Activated T-helper 1 cell treated with anti-CD3 and anti-CD28 coated beads, Interleukin-12 subunit alpha, Interleukin-12 subunit beta, Interleukin-2, Interleukin-4 antibody, amounts not matched to agents 30 ng/mL and 10 ng/mL and 1 ng/mL, durations not matched to agents 14 hours and 24 hours and 36 hours (primary cell): ENCODE measurements around the gene EPHA1. TPM values are rescaled to one million over a fixed set of nuclear protein-coding genes. Genes with fewer than 3 reads are reported as not detected.
A peak's percentile ranks its signal among the peaks of the same experiment; 100 is the strongest.

Experiments
- DNase-seq: peaks from one replicate; pipeline ENCODE4 v3.0.0; 2021; ENCODE audit warnings: low spot score
- H3K27ac Mint-ChIP-seq: one replicate; pipeline ENCODE4 v1.8.0; 2021; ENCODE audit warnings: mild to moderate bottlenecking, mixed read lengths
- H3K27me3 Mint-ChIP-seq: one replicate; pipeline ENCODE4 v1.8.0; 2022; ENCODE audit warnings: mild to moderate bottlenecking, moderate library complexity, mixed read lengths; ENCODE audit not compliant: insufficient read depth
- H3K36me3 Mint-ChIP-seq: one replicate; pipeline ENCODE4 v1.8.0; 2021; ENCODE audit warnings: low read depth, mixed read lengths
- H3K4me1 Mint-ChIP-seq: one replicate; pipeline ENCODE4 v1.8.0; 2021; ENCODE audit warnings: low read depth, mixed read lengths
- H3K4me3 Mint-ChIP-seq: one replicate; pipeline ENCODE4 v1.8.0; 2021; ENCODE audit warnings: mild to moderate bottlenecking, moderate library complexity, mixed read lengths
- H3K9me3 Mint-ChIP-seq: one replicate; pipeline ENCODE4 v1.8.0; 2021; ENCODE audit warnings: mixed read lengths
- intact Hi-C: fragments of 100-400 bp; cut with micrococcal nuclease; formaldehyde crosslinking; loops from one replicate; pipeline ENCODE4 v1.15.1; 2024
- total RNA-seq: library from RNA; stranded (reverse); gene quantifications from 2 replicates; pipeline ENCODE4 v1.2.3, GENCODE V29; 2022

EPHA1 gene
- total RNA-seq, 1 donor from 2014 or later: not detected

DNA sequence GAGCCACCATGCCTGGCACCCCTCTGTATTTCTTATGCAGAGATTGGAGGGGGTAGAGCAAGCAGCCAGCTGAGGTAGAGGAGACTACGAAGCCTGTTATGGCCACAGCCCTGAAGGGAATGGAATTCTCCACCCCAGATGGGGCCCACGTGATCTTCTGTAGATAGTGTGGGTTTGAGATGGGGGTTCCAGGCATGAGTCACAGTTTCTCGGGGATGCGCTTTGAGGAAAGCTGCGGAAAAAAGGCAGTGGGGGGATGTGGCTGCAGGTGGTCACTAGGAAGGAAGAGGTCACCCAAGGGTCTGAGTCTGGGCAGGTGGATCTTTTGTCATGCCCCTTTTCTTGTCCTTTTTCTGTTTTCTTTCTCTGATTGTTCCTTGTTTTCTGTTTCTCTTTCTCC lies 57.6 kb downstream of the EPHA1 start:
- H3K9me3 Mint-ChIP-seq: no peaks in the 10 kb centered on the region

DNA sequence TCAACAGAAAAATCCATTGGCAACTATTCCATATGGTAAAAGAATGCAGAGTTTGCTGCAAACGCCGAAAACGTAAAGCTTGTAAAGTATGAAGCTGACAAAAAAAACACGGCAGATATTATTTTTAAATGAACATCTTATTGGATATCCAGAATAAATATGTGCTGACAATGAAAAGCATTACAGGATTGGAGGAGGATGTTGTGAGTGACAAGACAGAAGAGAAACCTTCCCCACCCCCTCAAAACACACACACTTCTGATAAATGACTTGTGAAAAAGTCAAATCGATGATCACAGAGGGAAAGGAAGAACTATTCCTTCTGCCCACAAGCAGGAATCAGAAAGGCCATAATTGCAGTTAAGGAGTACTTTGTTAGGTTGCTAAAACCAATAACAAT lies 60.7 kb downstream of the EPHA1 start:
- Mint-ChIP-seq H3K4me1 (peaks cover 8% of the 10 kb centered on the region), H3K27me3 (peaks cover 24% of the 10 kb centered on the region), H3K4me3 (no peak overlapping the region), H3K27ac (no peak overlapping the region), H3K36me3 (no peaks in the 10 kb centered on the region), H3K9me3 (no peaks in the 10 kb centered on the region)
- DNase-seq: no peak
- intact Hi-C loops: no loop called here

More for the DNA sequence above, 57.6 kb downstream of the EPHA1 start:
- Mint-ChIP-seq H3K4me1 (no peaks in the 10 kb centered on the region), H3K4me3 (no peak overlapping the region), H3K27ac (no peak overlapping the region), H3K27me3 (peaks cover 19% of the 10 kb centered on the region), H3K36me3 (no peaks in the 10 kb centered on the region)
- intact Hi-C loops: no loop called here
- DNase-seq: no peak

DNA sequence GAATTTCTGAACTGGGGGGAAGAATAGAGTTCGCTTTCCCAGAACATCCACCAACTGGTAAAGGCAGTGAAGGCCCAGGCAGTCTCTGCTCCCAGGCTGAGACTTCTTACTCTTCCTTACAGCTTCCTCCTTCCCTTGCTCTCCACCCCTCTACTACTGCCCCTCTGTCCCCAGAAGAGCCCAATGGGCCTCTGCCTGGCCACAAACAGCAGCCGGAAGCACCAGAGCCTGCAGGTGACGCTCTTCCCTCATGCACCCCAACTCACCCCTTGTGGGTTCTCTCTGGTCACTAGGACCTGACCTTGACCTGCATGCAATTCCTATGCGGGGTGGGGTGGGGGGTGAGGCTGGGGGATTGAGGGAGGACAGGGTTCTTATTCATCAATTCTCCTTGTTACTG lies 62.6 kb downstream of the EPHA1 start:
- Mint-ChIP-seq H3K4me3 (no peak overlapping the region), H3K27ac (no peak overlapping the region), H3K27me3 (peaks cover 22% of the 10 kb centered on the region), H3K9me3 (no peaks in the 10 kb centered on the region), H3K4me1 (peaks cover 8% of the 10 kb centered on the region), H3K36me3 (no peaks in the 10 kb centered on the region)
- intact Hi-C loops: no loop called here
- DNase-seq: no peak

DNA sequence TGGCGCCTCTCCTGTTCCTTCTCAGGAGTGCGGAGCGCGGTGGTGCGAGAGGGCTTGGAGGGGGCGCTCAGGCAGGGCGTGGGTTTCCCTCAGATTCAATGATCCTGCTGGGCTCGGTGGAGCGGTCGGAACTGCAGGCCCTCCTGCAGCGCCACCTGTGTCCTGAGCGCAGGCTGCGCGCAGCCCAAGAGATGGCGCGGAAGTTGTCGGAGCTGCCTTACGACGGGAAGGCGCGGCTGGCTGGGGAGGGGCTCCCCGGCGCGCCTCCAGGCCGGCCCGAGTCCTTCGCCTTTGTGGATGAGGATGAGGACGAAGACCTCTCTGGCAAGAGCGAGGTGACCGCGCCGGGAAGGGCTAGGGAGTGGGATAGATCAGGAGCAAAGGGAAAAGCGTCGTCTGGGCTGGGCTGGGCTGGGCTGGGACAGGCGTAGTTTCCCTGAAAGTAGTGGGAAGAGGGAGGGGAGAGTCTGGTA lies 63.2 kb downstream of the EPHA1 start:
- intact Hi-C loops: loop anchor here (2.0 kb wide), 1 partner anchor 35 kb away; the partner anchor contains the start of gene ZYX
- H3K27ac Mint-ChIP-seq: no peak overlapping the region

DNA sequence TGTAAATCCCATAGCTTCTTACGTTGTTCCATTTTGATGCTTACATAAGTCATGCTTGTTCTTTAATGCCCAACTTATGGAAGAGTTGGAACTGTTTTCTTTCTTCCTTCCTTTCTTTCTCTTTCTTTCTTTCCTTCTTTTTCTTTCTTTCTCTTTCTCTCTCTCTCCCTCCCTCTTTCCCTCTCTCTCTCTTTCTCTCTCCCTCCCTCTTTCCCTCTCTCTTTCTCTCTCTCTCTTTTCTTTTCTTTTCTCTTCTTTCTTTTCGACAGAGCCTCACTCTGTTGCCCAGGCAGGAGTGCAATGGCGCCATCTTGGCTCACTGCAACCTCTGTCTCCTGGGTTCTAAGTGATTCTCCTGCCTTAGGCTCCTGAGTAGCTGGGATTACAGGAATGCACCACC lies 65.1 kb downstream of the EPHA1 start:
- Mint-ChIP-seq H3K9me3 (no peaks in the 10 kb centered on the region), H3K27me3 (peaks cover 31% of the 10 kb centered on the region), H3K4me1 (peaks cover 8% of the 10 kb centered on the region), H3K27ac (no peak overlapping the region), H3K36me3 (no peaks in the 10 kb centered on the region), H3K4me3 (no peak overlapping the region)
- intact Hi-C loops: no loop called here
- no peak for DNase-seq

More for the DNA sequence above, 63.2 kb downstream of the EPHA1 start:
- peaks cover 23% of the 10 kb centered on the region for H3K27me3 Mint-ChIP-seq
- H3K9me3 Mint-ChIP-seq: no peaks in the 10 kb centered on the region
- H3K4me1 Mint-ChIP-seq: peaks cover 8% of the 10 kb centered on the region
- no peaks in the 10 kb centered on the region for H3K36me3 Mint-ChIP-seq
- H3K4me3 Mint-ChIP-seq: peak overlapping the region; percentile 48
- peak; percentile 53 for DNase-seq

DNA sequence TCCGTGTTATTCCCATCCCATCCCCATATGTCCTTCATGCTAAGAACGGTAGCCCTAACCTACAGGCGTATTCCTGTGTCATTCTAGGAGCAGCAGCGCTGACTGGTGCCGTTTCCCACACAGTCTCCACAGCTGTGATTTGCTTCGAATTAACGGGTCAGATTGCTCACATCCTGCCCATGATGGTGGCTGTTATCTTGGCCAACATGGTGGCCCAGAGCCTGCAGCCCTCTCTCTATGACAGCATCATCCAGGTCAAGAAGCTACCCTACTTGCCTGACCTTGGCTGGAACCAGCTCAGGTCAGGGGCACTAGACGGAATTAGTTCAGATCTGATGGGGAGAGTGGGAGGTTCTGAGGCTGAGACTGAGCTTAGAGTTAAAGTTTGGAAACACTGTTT lies 66.8 kb downstream of the EPHA1 start:
- H3K27ac Mint-ChIP-seq: no peak overlapping the region

More for the DNA sequence above, 66.8 kb downstream of the EPHA1 start:
- Mint-ChIP-seq H3K36me3 (no peaks in the 10 kb centered on the region), H3K4me3 (no peak overlapping the region), H3K4me1 (peaks cover 8% of the 10 kb centered on the region), H3K9me3 (no peaks in the 10 kb centered on the region), H3K27me3 (peaks cover 36% of the 10 kb centered on the region)
- intact Hi-C loops: no loop called here
- DNase-seq: no peak

Other genes starting within 250 kb of the EPHA1 start
- gene TAS2R39, start 225.4 kb downstream of the EPHA1 start, total RNA-seq: not detected in 2 replicates
- gene TAS2R40, start 186.8 kb downstream of the EPHA1 start, total RNA-seq: not detected in 2 replicates
- gene GSTK1, start 145.4 kb downstream of the EPHA1 start, total RNA-seq: 134 and 135 TPM in 2 replicates
- gene TMEM139, start 123.9 kb downstream of the EPHA1 start, total RNA-seq: 0.73 TPM in 1 of 2 replicates, not detected in the other
- gene CASP2, start 120.5 kb downstream of the EPHA1 start, total RNA-seq: 107 and 110 TPM in 2 replicates
- gene CLCN1, start 92.7 kb downstream of the EPHA1 start, total RNA-seq: not detected in 2 replicates
- 0.44 and 0.54 TPM in 2 replicates for gene FAM131B, start 46.1 kb downstream of the EPHA1 start, total RNA-seq
- 73.9 and 78.8 TPM in 2 replicates for gene ZYX, start 27.5 kb downstream of the EPHA1 start, total RNA-seq
- gene TAS2R60, start 34.6 kb upstream of the EPHA1 start, total RNA-seq: not detected in 2 replicates
- not detected in 2 replicates for gene TAS2R41, start 69.0 kb upstream of the EPHA1 start, total RNA-seq
- gene CTAGE15, start 162.9 kb upstream of the EPHA1 start, total RNA-seq: 0.91 and 2.9 TPM in 2 replicates
- 22.9 and 23.5 TPM in 2 replicates for gene TCAF2, start 212.1 kb upstream of the EPHA1 start, total RNA-seq